ENCODE measurements around the gene GINS1. TPM values are rescaled to one million over a fixed set of nuclear protein-coding genes. Genes with fewer than 3 reads are reported as not detected.
A peak's percentile ranks its signal among the peaks of the same experiment; 100 is the strongest.
"Not testable (repeated sequence)": the region's sequence is repeated elsewhere in the genome, so short reads cannot be mapped to it uniquely, and the experiment has no call there.

Gene GINS1
- total RNA-seq, 2 donors from 2014 or later = 0.39 to 0.80 TPM

GRCh38 chr20:25397821-25398220 is 9.7 kb upstream of the GINS1 start:
- ATAC-seq = no peak
- Mint-ChIP-seq H3K36me3 (ENCODE audit: low read depth) (peaks cover 2% of the 10 kb centered on the region), H3K27me3 (peaks cover 12% of the 10 kb centered on the region), H3K4me1 (no peaks in the 10 kb centered on the region), H3K4me3 (no peak overlapping the region), H3K27ac (no peak overlapping the region)
- H3K9me3 ChIP-seq (ENCODE audit: control insufficient read depth, low read length, poor library complexity, severe bottlenecking) = no peaks in the 10 kb centered on the region
- DNase-seq = no peak

- DNase-seq (no peak), ATAC-seq (no peak)
- Mint-ChIP-seq H3K27ac (no peak overlapping the region), H3K4me1 (no peaks in the 10 kb centered on the region), H3K4me3 (no peak overlapping the region), H3K27me3 (peaks cover 12% of the 10 kb centered on the region), H3K36me3 (ENCODE audit: low read depth) (peaks cover 2% of the 10 kb centered on the region)
- no peaks in the 10 kb centered on the region for H3K9me3 ChIP-seq (ENCODE audit: control insufficient read depth, low read length, poor library complexity, severe bottlenecking)
Observed at GRCh38 chr20:25398376-25399036, 9.0 kb upstream of the GINS1 start.

GRCh38 chr20:25399037-25399430 is 8.4 kb upstream of the GINS1 start:
- Mint-ChIP-seq H3K27ac (no peak overlapping the region), H3K27me3 (peaks cover 12% of the 10 kb centered on the region), H3K36me3 (ENCODE audit: low read depth) (peaks cover 2% of the 10 kb centered on the region), H3K4me1 (no peaks in the 10 kb centered on the region), H3K4me3 (no peak overlapping the region)
- ATAC-seq (peak; percentile 59), DNase-seq (no peak)
- H3K9me3 ChIP-seq (ENCODE audit: control insufficient read depth, low read length, poor library complexity, severe bottlenecking) = peaks cover under 1% of the 10 kb centered on the region

- not testable (repeated sequence) for H3K4me3 Mint-ChIP-seq; H3K36me3 Mint-ChIP-seq (ENCODE audit: low read depth); H3K27ac Mint-ChIP-seq; H3K4me1 Mint-ChIP-seq; ATAC-seq; H3K9me3 ChIP-seq (ENCODE audit: control insufficient read depth, low read length, poor library complexity, severe bottlenecking); DNase-seq
- H3K27me3 Mint-ChIP-seq = peaks cover 12% of the 10 kb centered on the region
Observed at GRCh38 chr20:25400291-25400732, 7.2 kb upstream of the GINS1 start.

DNA sequence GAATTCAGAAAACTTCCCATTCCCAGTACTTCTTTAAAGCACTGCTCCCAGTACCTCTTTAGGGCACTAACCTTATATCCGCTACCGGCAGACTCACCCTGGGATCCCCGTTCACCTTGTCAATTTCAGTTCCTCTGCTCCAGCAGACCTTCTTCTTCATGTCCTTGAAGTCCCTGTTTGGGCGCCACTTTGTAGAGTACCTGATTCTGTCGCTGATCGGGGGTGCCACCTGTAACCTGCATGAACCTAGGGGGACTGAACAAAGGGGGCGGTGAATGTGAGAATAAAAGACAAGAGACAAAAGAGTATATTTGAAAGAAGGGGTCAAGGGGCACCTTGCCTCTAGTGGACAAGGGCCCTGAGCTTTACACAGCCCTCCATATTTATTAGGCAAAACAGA is 4.9 kb upstream of the GINS1 start:
- no peak for DNase-seq
- Mint-ChIP-seq H3K4me3 (no peak overlapping the region), H3K27me3 (no peaks in the 10 kb centered on the region), H3K36me3 (ENCODE audit: low read depth) (no peaks in the 10 kb centered on the region), H3K4me1 (peaks cover 5% of the 10 kb centered on the region), H3K27ac (no peak overlapping the region)
- no peak for ATAC-seq
- H3K9me3 ChIP-seq (ENCODE audit: control insufficient read depth, low read length, poor library complexity, severe bottlenecking) = peaks cover 5% of the 10 kb centered on the region

DNA sequence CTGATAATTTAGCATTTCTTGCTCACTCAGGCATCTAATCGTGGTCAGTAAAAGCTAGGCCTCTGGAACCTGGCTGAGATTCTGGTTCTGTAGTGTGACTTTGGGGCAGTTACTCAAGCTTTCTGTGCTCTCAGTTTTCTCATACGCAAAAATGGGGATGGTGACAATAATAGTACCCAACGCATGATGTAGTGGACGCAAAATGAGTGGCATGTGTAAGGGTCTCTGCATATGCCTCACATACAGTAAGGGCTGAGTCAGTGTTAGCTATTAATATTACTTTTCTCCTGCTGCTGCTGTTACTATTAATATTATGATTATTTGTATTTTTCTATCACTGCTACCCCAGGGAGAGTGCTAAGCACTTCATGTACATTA is 686 bp downstream of the GINS1 start:
- no peak for DNase-seq
- no peak for ATAC-seq
- no peaks in the 10 kb centered on the region for H3K27me3 Mint-ChIP-seq
- peaks cover 5% of the 10 kb centered on the region for H3K9me3 ChIP-seq (ENCODE audit: control insufficient read depth, low read length, poor library complexity, severe bottlenecking)
- peak overlapping the region; percentile 94 for H3K4me3 Mint-ChIP-seq
- peak overlapping the region; percentile 89 for H3K27ac Mint-ChIP-seq
- H3K4me1 Mint-ChIP-seq = peaks cover 16% of the 10 kb centered on the region
- no peaks in the 10 kb centered on the region for H3K36me3 Mint-ChIP-seq (ENCODE audit: low read depth)

DNA sequence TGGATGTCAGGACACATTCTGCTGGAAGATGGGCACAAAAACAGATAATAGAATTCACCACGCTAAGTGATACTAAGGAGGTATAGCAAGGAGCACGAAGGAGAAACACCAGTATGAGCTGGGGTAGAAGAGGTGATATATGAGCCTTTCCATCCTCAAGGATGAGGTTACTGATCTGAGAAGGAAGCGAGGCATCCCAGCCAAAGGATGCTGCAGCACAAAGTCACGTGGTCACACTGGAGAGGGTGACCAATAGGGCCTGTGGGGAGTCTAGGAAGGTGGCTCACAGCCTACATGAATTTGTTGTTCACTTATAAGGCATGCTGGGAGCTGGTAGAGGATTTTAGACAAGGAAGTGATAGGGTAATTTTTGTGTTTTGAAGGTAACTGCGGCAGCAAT is 1.4 kb downstream of the GINS1 start:
- H3K27me3 Mint-ChIP-seq = no peaks in the 10 kb centered on the region
- peak overlapping the region; percentile 49 for H3K4me3 Mint-ChIP-seq
- peaks cover 16% of the 10 kb centered on the region for H3K4me1 Mint-ChIP-seq
- no peak overlapping the region for H3K27ac Mint-ChIP-seq
- no peaks in the 10 kb centered on the region for H3K36me3 Mint-ChIP-seq (ENCODE audit: low read depth)
- peaks cover 5% of the 10 kb centered on the region for H3K9me3 ChIP-seq (ENCODE audit: control insufficient read depth, low read length, poor library complexity, severe bottlenecking)
- no peak for ATAC-seq
- no peak for DNase-seq

DNA sequence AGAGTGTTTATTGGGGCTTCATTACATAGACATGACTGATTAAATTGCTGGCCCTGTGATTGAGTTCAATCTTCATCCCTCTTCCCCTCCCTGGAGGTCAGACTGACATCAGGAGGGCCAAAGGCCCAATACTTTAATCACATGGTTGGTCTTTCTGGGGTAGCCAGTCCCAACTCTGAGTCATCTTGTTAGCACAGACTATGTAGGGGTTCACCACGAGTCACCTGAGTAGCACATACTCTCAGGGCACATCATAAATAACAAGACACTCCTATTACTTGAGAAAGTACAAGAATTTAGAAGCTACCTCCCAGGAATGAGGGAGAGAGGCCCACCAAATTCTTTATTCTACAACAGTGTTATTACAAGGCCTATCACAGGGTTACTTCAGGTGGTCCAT is 11.3 kb downstream of the GINS1 start:
- ATAC-seq (no peak), DNase-seq (no peak)
- Mint-ChIP-seq H3K27ac (no peak overlapping the region), H3K4me3 (no peak overlapping the region), H3K4me1 (no peaks in the 10 kb centered on the region), H3K27me3 (no peaks in the 10 kb centered on the region), H3K36me3 (ENCODE audit: low read depth) (no peaks in the 10 kb centered on the region)
- H3K9me3 ChIP-seq (ENCODE audit: control insufficient read depth, low read length, poor library complexity, severe bottlenecking) = no peaks in the 10 kb centered on the region

DNA sequence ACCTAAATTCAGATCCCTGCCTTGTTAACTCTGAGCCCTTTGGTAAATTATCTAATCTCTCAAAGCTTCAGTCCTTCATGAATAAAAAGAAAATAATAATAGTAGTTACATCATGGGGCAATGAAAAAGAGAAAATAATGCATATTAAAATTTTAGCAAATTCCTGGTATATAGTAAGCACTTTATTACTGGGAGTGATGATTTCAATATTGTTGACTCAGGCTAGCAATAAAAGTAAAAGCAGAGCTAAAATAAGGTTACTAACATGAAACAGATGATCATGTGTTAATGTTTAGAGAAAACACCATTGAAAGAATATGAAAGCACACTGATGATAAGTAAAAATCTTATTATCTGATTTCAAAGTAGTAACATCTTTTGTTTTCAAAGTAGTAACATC is 13.6 kb downstream of the GINS1 start:
- H3K36me3 Mint-ChIP-seq (ENCODE audit: low read depth) = no peaks in the 10 kb centered on the region
- H3K27me3 Mint-ChIP-seq = no peaks in the 10 kb centered on the region
- H3K4me1 Mint-ChIP-seq = peaks cover 2% of the 10 kb centered on the region
- DNase-seq = no peak
- no peaks in the 10 kb centered on the region for H3K9me3 ChIP-seq (ENCODE audit: control insufficient read depth, low read length, poor library complexity, severe bottlenecking)
- H3K4me3 Mint-ChIP-seq = no peak overlapping the region
- no peak for ATAC-seq
- H3K27ac Mint-ChIP-seq = no peak overlapping the region

GRCh38 chr20:25422032-25422431 is 14.6 kb downstream of the GINS1 start:
- H3K9me3 ChIP-seq (ENCODE audit: control insufficient read depth, low read length, poor library complexity, severe bottlenecking) = no peaks in the 10 kb centered on the region
- ATAC-seq (no peak), DNase-seq (no peak)
- Mint-ChIP-seq H3K36me3 (ENCODE audit: low read depth) (no peaks in the 10 kb centered on the region), H3K4me1 (peaks cover 3% of the 10 kb centered on the region), H3K27ac (no peak overlapping the region), H3K27me3 (no peaks in the 10 kb centered on the region), H3K4me3 (no peak overlapping the region)

DNA sequence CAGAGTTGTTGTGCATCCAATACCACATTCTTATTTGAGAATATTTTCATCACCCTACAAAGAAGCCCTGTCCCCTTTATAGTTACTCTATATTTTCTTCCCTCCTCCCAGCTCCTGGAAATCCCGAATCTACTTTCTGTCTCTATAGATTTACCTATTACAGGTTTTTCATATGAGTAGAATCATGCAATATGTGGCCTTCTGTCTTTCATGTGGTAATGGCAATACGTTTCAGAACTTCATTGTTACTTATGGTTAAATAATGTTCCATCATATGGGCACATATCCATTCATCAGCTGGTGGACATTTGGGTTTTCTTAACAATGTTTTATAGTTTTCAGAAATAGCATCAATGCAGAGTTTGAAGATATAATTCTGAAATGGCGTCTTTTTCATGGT is 17.1 kb downstream of the GINS1 start:
- H3K9me3 ChIP-seq (ENCODE audit: control insufficient read depth, low read length, poor library complexity, severe bottlenecking) = no peaks in the 10 kb centered on the region
- peaks cover 3% of the 10 kb centered on the region for H3K4me1 Mint-ChIP-seq
- no peak overlapping the region for H3K4me3 Mint-ChIP-seq
- no peak for DNase-seq
- H3K27me3 Mint-ChIP-seq = no peaks in the 10 kb centered on the region
- ATAC-seq = no peak
- no peak overlapping the region for H3K27ac Mint-ChIP-seq
- no peaks in the 10 kb centered on the region for H3K36me3 Mint-ChIP-seq (ENCODE audit: low read depth)

DNA sequence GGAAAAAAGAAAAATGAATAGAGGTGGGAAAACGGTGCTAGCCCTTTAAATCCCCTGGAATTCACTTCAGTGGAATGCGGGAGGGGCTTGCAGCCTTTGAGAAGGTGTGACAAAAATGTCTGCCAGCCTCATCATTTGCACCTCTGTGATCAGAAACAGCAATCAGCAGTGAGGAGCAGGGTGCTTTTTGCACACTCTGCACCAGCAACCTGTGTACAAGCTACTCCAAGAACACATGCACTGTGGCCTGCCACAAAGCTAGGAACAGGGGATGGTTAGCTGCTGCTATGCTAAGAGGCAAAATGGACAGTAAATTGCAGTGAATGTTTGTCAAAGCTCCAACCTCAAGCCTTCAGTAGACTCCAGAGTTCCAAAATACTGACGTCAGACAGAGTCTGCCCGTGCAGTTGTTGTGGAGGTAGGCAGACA is 29.7 kb downstream of the GINS1 start:
- peaks cover 2% of the 10 kb centered on the region for H3K36me3 Mint-ChIP-seq (ENCODE audit: low read depth)
- H3K4me3 Mint-ChIP-seq = no peak overlapping the region
- no peak for DNase-seq
- no peaks in the 10 kb centered on the region for H3K27me3 Mint-ChIP-seq
- no peaks in the 10 kb centered on the region for H3K9me3 ChIP-seq (ENCODE audit: control insufficient read depth, low read length, poor library complexity, severe bottlenecking)
- H3K27ac Mint-ChIP-seq = no peak overlapping the region
- peaks cover 4% of the 10 kb centered on the region for H3K4me1 Mint-ChIP-seq
- ATAC-seq = no peak

- no peak overlapping the region for H3K27ac Mint-ChIP-seq
Observed at GRCh38 chr20:25439328-25439727, 31.9 kb downstream of the GINS1 start.

DNA sequence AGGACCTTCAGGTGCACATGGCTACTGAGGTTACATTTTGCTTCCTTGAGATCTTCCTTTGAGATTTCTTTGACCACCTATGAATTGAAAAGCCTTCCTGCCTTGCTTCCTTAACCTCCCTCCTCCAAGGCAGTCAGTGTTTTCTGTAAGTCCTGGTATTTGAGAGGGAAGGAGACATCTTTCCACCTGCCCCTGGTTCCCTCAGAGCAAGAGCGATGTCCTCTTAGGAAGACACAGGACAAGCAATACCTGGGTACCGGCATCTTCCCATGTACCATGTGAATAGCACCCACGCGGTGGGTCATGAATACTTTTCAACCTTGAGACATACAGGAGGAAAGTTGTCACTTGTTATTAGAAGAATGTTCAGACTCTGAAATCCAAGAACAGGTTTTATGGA is 37.1 kb downstream of the GINS1 start:
- Mint-ChIP-seq H3K4me1 (no peaks in the 10 kb centered on the region), H3K4me3 (no peak overlapping the region), H3K27ac (peak overlapping the region; percentile 1), H3K27me3 (no peaks in the 10 kb centered on the region), H3K36me3 (ENCODE audit: low read depth) (no peaks in the 10 kb centered on the region)
- DNase-seq = no peak
- H3K9me3 ChIP-seq (ENCODE audit: control insufficient read depth, low read length, poor library complexity, severe bottlenecking) = no peaks in the 10 kb centered on the region
- ATAC-seq = no peak

More at GRCh38 chr20:25439328-25439727, 31.9 kb downstream of the GINS1 start:
- no peak for ATAC-seq
- Mint-ChIP-seq H3K36me3 (ENCODE audit: low read depth) (peaks cover 2% of the 10 kb centered on the region), H3K27me3 (no peaks in the 10 kb centered on the region), H3K4me1 (peaks cover 4% of the 10 kb centered on the region), H3K4me3 (no peak overlapping the region)
- no peak for DNase-seq
- H3K9me3 ChIP-seq (ENCODE audit: control insufficient read depth, low read length, poor library complexity, severe bottlenecking) = no peaks in the 10 kb centered on the region
